CD14-positive monocyte (primary cell): ENCODE data around the gene ACTL6A. TPM values are rescaled to one million over a fixed set of nuclear protein-coding genes. Genes with fewer than 3 reads are reported as not detected.

Source experiments
- DNase-seq, 3 donors: peaks; one replicate each; pipeline ENCODE4 v3.0.0-alpha.2; 2011 to 2022
- H2AFZ ChIP-seq: 2 replicates; pipeline ENCODE4 v1.6.0; 2012; ENCODE audit warnings: mild to moderate bottlenecking, low read depth, low read length, inconsistent platforms; ENCODE audit not compliant: insufficient read depth, poor library complexity, severe bottlenecking
- H3K27ac ChIP-seq, 2 donors: 1 replicate in 1 of 2; 2 replicates in 1 of 2; pipeline ENCODE4 v1.5.1; 2012 to 2013; ENCODE audit warnings: low read length in 2 of 2, control low read depth in 1 of 2, inconsistent platforms in 1 of 2, low read depth in 1 of 2, mild to moderate bottlenecking in 1 of 2
- H3K27me3 ChIP-seq, 2 donors: one replicate each; pipeline versions ENCODE4 v1.6.0 to v1.6.1; 2011 to 2013; ENCODE audit warnings: low read length in 2 of 2; ENCODE audit not compliant: control insufficient read depth in 2 of 2, insufficient read depth in 2 of 2
- H3K36me3 ChIP-seq, 2 donors: replicated peaks in 1 of 2; 1 replicate in 1 of 2; 2 replicates in 1 of 2; pipeline versions ENCODE4 v1.5.1 to v1.6.1; 2012 to 2013; ENCODE audit warnings: low read length in 2 of 2, control low read depth in 1 of 2, inconsistent platforms in 1 of 2, mild to moderate bottlenecking in 1 of 2; ENCODE audit not compliant: insufficient read depth in 2 of 2, control insufficient read depth in 1 of 2
- H3K4me1 ChIP-seq, 2 donors: 1 replicate in 1 of 2; 2 replicates in 1 of 2; pipeline versions ENCODE4 v1.5.1 to v1.6.1; 2012 to 2013; ENCODE audit warnings: low read length in 2 of 2, control low read depth in 1 of 2, inconsistent platforms in 1 of 2, mild to moderate bottlenecking in 1 of 2, moderate library complexity in 1 of 2; ENCODE audit not compliant: insufficient read depth in 2 of 2, control insufficient read depth in 1 of 2
- H3K4me2 ChIP-seq: replicated peaks from 2 replicates; pipeline ENCODE3; 2012; ENCODE audit warnings: low read length, moderate library complexity, mild to moderate bottlenecking; ENCODE audit not compliant: poor library complexity, severe bottlenecking; ENCODE audit errors: extremely low read depth
- H3K4me3 ChIP-seq, 3 experiments: fragments of 200-600 bp in 1 of 3; sonication (generic) in 1 of 3; replicated peaks in 1 of 3; 1 replicate in 2 of 3; 2 replicates in 1 of 3; pipeline ENCODE4 v1.5.1; 2011 to 2013; ENCODE audit warnings: low read length in 3 of 3, mild to moderate bottlenecking in 3 of 3, control low read depth in 2 of 3, low read depth in 2 of 3, inconsistent platforms in 1 of 3, moderate library complexity in 1 of 3
- H3K79me2 ChIP-seq: 2 replicates; pipeline ENCODE4 v1.6.0; 2012; ENCODE audit warnings: mild to moderate bottlenecking, control low read depth, inconsistent platforms, low read length, moderate library complexity; ENCODE audit not compliant: insufficient read depth
- H3K9ac ChIP-seq: 2 replicates; pipeline ENCODE4 v1.6.0; 2017; ENCODE audit warnings: low read length, mild to moderate bottlenecking; ENCODE audit not compliant: insufficient read depth, poor library complexity, severe bottlenecking
- H3K9me3 ChIP-seq, 2 donors: replicated peaks in 1 of 2; 1 replicate in 1 of 2; 2 replicates in 1 of 2; pipeline versions ENCODE4 v1.5.1 to v1.6.1; 2012 to 2013; ENCODE audit warnings: low read length in 2 of 2, control low read depth in 1 of 2; ENCODE audit not compliant: control insufficient read depth in 1 of 2, insufficient read depth in 1 of 2
- H4K20me1 ChIP-seq: 2 replicates; pipeline ENCODE4 v1.6.0; 2012; ENCODE audit warnings: mild to moderate bottlenecking, low read length, control low read depth, moderate library complexity; ENCODE audit not compliant: insufficient read depth
- H3K27ac Mint-ChIP-seq, 7 donors: one replicate each; pipeline ENCODE4 v1.8.0; 2020; ENCODE audit warnings: mild to moderate bottlenecking in 7 of 7, mixed read lengths in 7 of 7, moderate library complexity in 6 of 7, inconsistent platforms in 2 of 7
- H3K27me3 Mint-ChIP-seq, 3 donors: one replicate each; pipeline ENCODE4 v1.8.0; 2021 to 2022; ENCODE audit warnings: low read depth in 3 of 3, mild to moderate bottlenecking in 3 of 3, mixed read lengths in 3 of 3, moderate library complexity in 3 of 3, inconsistent platforms in 1 of 3
- H3K36me3 Mint-ChIP-seq, 2 donors: one replicate each; pipeline ENCODE4 v1.8.0; 2020; ENCODE audit warnings: mixed read lengths in 2 of 2, inconsistent platforms in 1 of 2, mild to moderate bottlenecking in 1 of 2
- H3K4me1 Mint-ChIP-seq: one replicate; pipeline ENCODE4 v1.8.0; 2020; ENCODE audit warnings: mild to moderate bottlenecking, mixed read lengths
- H3K4me3 Mint-ChIP-seq, 2 donors: one replicate each; pipeline ENCODE4 v1.8.0; 2020; ENCODE audit warnings: mild to moderate bottlenecking in 2 of 2, mixed read lengths in 2 of 2, moderate library complexity in 1 of 2
- H3K9me3 Mint-ChIP-seq, 7 donors: one replicate each; pipeline ENCODE4 v1.8.0; 2020 to 2022; ENCODE audit warnings: mixed read lengths in 7 of 7, mild to moderate bottlenecking in 6 of 7, moderate library complexity in 6 of 7, inconsistent platforms in 2 of 7
- WGBS: methylation state at CpG from one replicate; pipeline ENCODE4 v1.1.5; 2013; ENCODE audit warnings: missing lambda C conversion rate; ENCODE audit not compliant: insufficient coverage; 5-methylcytosine and 5-hydroxymethylcytosine counted together
- intact Hi-C, 2 donors: fragments of 100-400 bp; cut with micrococcal nuclease; formaldehyde crosslinking; loops; one replicate each; pipeline versions ENCODE4 v1.15.0 to v1.15.1; 2023
- polyA plus RNA-seq, 3 donors: library from polyadenylated mRNA; depleted of rRNA in 1 of 3; unstranded in 2 of 3; stranded (reverse) in 1 of 3; fragments of 300-500 nt in 2 of 3; fragments of >200 nt in 1 of 3; fragmentation: Illumina TruSeq in 2 of 3; gene quantifications; 1 replicate in 2 of 3; 2 replicates in 1 of 3; pipeline ENCODE4 v1.2.3, GENCODE V29; 2012 to 2021
- TF ChIP-seq, protein P1 (sequence below): fragments of 200-600 bp; IDR thresholded peaks from one replicate; pipeline ENCODE4 v1.8.0; 2022; ENCODE audit warnings: antibody characterized with exemption, mild to moderate bottlenecking

Gene ACTL6A
- polyA plus RNA-seq, 3 donors = 28.2 to 37.2 (median 35.9) TPM

DNA sequence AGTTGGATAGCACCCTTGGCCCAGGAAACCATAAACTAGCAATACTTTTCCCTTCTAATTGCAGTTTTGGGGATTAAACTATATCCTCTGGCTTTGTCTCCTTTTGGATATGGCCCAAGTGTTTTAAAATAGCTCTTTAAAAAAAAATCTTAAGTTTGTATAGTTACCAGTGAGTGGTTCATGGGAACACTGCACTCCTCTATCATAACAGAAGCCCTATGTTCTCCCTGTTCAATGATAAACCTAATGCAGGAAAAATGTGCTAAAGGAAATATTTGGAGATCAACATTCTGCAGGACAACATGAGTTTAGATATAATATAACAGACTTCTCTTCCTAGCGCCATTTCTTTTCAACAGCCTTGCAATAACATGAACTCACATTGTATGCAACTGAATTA is 28.6 kb downstream of the ACTL6A start:
- H3K9me3 Mint-ChIP-seq = no peaks in the 10 kb centered on the region

DNA sequence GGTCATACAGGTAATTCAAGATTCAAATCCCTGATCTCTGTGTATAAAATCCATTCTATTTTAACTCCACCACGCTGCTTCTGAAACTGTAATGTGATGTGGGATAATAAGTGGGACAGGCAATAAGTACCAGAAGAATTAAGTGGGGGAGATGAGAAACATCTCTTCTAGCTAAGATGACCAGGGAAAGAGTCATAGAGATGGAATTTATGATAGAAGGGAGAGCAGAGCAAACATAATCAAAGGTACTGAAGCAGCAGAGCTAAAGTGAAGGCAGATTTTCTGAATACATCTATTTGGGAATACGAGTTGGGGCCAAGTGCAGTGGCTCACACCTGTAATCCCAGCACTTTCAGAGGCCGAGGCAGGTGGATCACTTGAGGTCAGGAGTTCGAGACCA is 36.8 kb downstream of the ACTL6A start:
- Mint-ChIP-seq H3K9me3 (no peaks in the 10 kb centered on the region), H3K4me1 (peaks cover 11% of the 10 kb centered on the region), H3K27me3 (peaks cover 0 to 2% (median 0%) of the 10 kb centered on the region in 3 donors), H3K4me3 (no peak overlapping the region), H3K36me3 (peaks cover 63 to 67% of the 10 kb centered on the region in 2 donors), H3K27ac (no peak overlapping the region)
- no peaks in the 10 kb centered on the region for H3K9me3 ChIP-seq
- no peak for DNase-seq
- no peak overlapping the region for H3K4me2 ChIP-seq
- H4K20me1 ChIP-seq = no peaks in the 10 kb centered on the region
- H3K4me1 ChIP-seq = peaks cover 5 to 13% of the 10 kb centered on the region in 2 donors
- no peak overlapping the region for H3K9ac ChIP-seq
- H3K27ac ChIP-seq = no peak overlapping the region
- TF ChIP-seq, protein P1, sequence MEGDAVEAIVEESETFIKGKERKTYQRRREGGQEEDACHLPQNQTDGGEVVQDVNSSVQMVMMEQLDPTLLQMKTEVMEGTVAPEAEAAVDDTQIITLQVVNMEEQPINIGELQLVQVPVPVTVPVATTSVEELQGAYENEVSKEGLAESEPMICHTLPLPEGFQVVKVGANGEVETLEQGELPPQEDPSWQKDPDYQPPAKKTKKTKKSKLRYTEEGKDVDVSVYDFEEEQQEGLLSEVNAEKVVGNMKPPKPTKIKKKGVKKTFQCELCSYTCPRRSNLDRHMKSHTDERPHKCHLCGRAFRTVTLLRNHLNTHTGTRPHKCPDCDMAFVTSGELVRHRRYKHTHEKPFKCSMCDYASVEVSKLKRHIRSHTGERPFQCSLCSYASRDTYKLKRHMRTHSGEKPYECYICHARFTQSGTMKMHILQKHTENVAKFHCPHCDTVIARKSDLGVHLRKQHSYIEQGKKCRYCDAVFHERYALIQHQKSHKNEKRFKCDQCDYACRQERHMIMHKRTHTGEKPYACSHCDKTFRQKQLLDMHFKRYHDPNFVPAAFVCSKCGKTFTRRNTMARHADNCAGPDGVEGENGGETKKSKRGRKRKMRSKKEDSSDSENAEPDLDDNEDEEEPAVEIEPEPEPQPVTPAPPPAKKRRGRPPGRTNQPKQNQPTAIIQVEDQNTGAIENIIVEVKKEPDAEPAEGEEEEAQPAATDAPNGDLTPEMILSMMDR = no peak
- peaks cover 43% of the 10 kb centered on the region for H3K79me2 ChIP-seq
- 100% methylated on average over 1 of the region's 4 CpGs for WGBS
- H3K4me3 ChIP-seq = no peak overlapping the region
- H2AFZ ChIP-seq = no peak overlapping the region
- no peaks in the 10 kb centered on the region for H3K27me3 ChIP-seq
- peaks cover 70 to 76% of the 10 kb centered on the region in 2 donors for H3K36me3 ChIP-seq
- intact Hi-C loops = no loop called here

More for the DNA sequence above, 28.6 kb downstream of the ACTL6A start:
- H4K20me1 ChIP-seq = no peaks in the 10 kb centered on the region
- Mint-ChIP-seq H3K36me3 (peaks cover 69 to 88% of the 10 kb centered on the region in 2 donors), H3K27ac (no peak overlapping the region), H3K4me1 (no peaks in the 10 kb centered on the region), H3K27me3 (no peaks in the 10 kb centered on the region), H3K4me3 (no peak overlapping the region)
- no peak overlapping the region for H2AFZ ChIP-seq
- DNase-seq = no peak
- H3K9ac ChIP-seq = no peak overlapping the region
- peaks cover 91 to 100% of the 10 kb centered on the region in 2 donors for H3K36me3 ChIP-seq
- no peaks in the 10 kb centered on the region for H3K4me1 ChIP-seq
- peaks cover under 1% of the 10 kb centered on the region for H3K79me2 ChIP-seq
- intact Hi-C loops = no loop called here
- H3K27me3 ChIP-seq = no peaks in the 10 kb centered on the region
- TF ChIP-seq, protein P1 = no peak
- H3K9me3 ChIP-seq = no peaks in the 10 kb centered on the region
- H3K4me3 ChIP-seq = no peak overlapping the region
- WGBS = no CpG with 5 or more reads among the region's 1 CpG
- H3K27ac ChIP-seq = no peak overlapping the region
- H3K4me2 ChIP-seq = no peak overlapping the region
